ENCODE data around the gene CTTNBP2NL.

CTTNBP2NL gene

DNA sequence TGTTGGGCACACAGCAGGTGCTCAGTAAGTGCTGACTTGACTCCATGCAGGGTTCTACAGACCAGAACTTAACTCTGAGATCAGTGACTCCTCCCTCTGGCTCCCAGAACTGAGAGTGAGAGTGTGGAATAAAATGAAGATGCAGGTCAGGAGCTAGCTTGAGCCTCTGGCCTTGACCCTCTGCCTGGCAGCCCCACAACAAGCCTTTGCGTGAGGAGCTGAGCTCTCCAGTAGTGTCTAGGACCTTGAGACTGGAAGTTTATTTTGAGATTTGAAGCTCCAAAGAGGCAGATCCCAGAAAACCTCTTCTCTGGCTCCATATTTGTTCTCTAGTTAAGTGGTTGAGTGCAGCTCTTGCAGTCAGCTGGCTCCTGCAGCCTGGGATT, 109.4 kb downstream of the CTTNBP2NL start:
- no peaks in the 10 kb centered on the region for H3K36me3 ChIP-seq (replicated peaks)
- H3K4me1 ChIP-seq: peaks cover 15% of the 10 kb centered on the region
- H3K9me3 ChIP-seq: no peaks in the 10 kb centered on the region
- DNase-seq (ENCODE audit: low spot score in 2 of 2): no peak
- H3K27me3 ChIP-seq (ENCODE audit: low read depth): no peaks in the 10 kb centered on the region
- in situ Hi-C loops (cut with MboI; ENCODE audit: low sequenced_read_pairs): no loop called here
- H3K4me3 ChIP-seq: no peak overlapping the region

DNA sequence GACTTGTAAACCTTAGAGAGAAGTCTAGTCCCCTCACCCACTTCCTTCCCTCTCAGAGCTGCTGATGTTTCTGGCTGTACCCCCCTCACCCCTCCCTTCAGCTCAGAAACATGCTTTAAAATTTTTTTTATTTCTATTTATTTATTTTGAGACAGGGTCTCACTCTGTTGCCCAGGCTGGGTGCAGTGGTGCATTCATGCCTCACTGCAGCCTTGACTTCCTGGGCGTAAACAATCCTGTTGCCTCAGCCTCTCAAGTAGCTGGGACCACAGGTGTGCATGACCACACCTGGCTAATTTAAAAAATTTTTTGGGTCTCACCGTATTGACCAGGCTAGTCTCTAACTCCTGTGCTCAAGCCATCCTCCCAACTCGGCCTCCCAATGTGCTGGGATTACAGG, 109.9 kb downstream of the CTTNBP2NL start:
- Histone ChIP-seq H3K36me3 (replicated peaks) (no peaks in the 10 kb centered on the region), H3K27me3 (ENCODE audit: low read depth) (no peaks in the 10 kb centered on the region), H3K4me1 (peaks cover 15% of the 10 kb centered on the region), H3K4me3 (no peak overlapping the region), H3K9me3 (no peaks in the 10 kb centered on the region)
- DNase-seq (ENCODE audit: low spot score in 2 of 2): no peak
- in situ Hi-C loops (cut with MboI; ENCODE audit: low sequenced_read_pairs): no loop called here

DNA sequence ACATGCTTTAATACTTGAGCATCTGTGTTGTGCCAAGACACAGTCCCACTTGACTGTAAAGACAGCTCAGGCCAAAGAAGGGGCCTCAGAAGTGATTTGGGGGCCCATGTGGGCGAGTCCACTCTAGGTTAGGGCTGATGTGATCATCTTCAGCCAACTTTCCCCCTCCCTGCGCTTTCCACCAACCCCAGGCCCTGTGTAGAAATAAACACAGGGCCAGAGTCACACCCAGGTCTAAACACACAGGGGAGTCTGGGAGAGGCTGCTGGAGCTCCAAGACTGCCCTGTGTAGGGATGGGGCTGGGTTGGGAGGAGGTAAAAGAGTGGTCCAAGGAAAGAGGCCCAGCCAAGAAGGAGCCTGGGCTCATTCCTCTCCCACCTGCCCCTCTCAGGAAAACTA, 110.3 kb downstream of the CTTNBP2NL start:
- no peaks in the 10 kb centered on the region for H3K36me3 ChIP-seq (replicated peaks)
- H3K4me3 ChIP-seq: no peak overlapping the region
- no peaks in the 10 kb centered on the region for H3K9me3 ChIP-seq
- DNase-seq (ENCODE audit: low spot score in 2 of 2): no peak
- H3K4me1 ChIP-seq: peaks cover 14% of the 10 kb centered on the region
- H3K27me3 ChIP-seq (ENCODE audit: low read depth): no peaks in the 10 kb centered on the region
- in situ Hi-C loops (cut with MboI; ENCODE audit: low sequenced_read_pairs): no loop called here

DNA sequence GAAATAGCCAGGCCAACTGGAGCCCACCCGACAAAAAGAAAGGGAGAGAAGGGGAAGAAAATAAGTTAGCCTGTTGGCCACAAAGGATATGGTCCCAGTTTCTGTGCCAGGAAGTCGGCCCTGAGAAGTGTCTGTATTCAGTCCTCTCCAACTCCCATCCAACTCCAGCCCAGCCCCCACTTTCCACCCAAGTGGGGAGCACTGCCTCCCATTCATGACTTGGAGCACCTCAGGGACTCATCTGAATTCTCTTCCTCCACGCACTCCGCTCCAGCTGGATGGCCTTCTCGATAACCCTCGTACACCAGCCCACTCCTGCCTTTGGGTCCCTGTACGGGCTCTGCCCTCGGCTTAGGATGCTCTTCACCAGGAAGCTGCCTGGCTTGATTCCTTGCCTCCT, 110.7 kb downstream of the CTTNBP2NL start:
- Histone ChIP-seq H3K4me3 (no peak overlapping the region), H3K36me3 (replicated peaks) (no peaks in the 10 kb centered on the region), H3K27me3 (ENCODE audit: low read depth) (no peaks in the 10 kb centered on the region), H3K9me3 (no peaks in the 10 kb centered on the region), H3K4me1 (peaks cover 10% of the 10 kb centered on the region)
- in situ Hi-C loops (cut with MboI; ENCODE audit: low sequenced_read_pairs): no loop called here
- DNase-seq (ENCODE audit: low spot score in 2 of 2): no peak

DNA sequence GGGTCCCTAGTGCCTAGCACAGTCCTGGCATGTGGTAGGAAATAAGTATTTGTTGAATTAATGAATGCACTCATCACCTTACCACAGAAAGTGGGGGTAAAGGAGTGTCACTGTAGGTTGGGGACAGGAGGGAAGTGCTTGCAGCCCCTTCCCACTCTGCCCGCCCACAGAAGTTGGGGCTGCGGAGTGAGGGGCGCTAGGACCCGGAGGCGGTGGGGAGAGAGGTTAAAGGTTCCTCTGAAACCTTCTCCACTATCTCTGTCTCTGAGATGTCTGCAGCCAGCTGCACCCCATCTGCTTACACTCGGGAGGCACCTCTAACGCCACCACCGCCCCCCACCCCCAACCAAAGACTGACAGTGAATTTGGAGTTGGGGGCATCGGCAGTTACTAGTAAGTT, 111.3 kb downstream of the CTTNBP2NL start:
- no peaks in the 10 kb centered on the region for H3K9me3 ChIP-seq
- no peaks in the 10 kb centered on the region for H3K27me3 ChIP-seq (ENCODE audit: low read depth)
- H3K4me3 ChIP-seq: no peak overlapping the region
- peaks cover 4% of the 10 kb centered on the region; the same call in 1 of the 2 replicates for H3K4me1 ChIP-seq
- in situ Hi-C loops (cut with MboI; ENCODE audit: low sequenced_read_pairs): no loop called here
- H3K36me3 ChIP-seq (replicated peaks): no peaks in the 10 kb centered on the region
- no peak for DNase-seq (ENCODE audit: low spot score in 2 of 2)

DNA sequence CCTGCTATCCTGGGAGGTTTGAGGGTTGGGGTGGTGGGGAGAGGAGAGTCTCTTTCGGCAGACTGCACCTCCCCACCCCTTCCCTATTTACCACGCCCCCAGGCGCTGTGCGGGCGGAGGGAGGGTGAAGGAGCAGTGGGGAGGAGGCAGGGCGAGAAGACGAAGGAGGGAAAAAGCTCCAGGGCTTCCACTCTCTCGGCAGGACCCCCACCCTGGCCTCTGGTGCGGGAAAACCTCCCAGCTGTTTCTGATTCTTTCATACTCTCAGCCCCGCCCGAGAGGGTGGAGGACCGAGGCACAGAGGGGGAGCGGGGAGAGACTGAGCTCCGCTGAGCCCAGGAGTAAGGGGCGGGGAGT, 111.9 kb downstream of the CTTNBP2NL start:
- no peaks in the 10 kb centered on the region for H3K36me3 ChIP-seq (replicated peaks)
- in situ Hi-C loops (cut with MboI; ENCODE audit: low sequenced_read_pairs): no loop called here
- DNase-seq (ENCODE audit: low spot score in 2 of 2): peak; percentile 46 to 78
- no peaks in the 10 kb centered on the region for H3K27me3 ChIP-seq (ENCODE audit: low read depth)
- no peaks in the 10 kb centered on the region for H3K9me3 ChIP-seq
- peak overlapping the region; percentile 42 for H3K4me3 ChIP-seq
- H3K4me1 ChIP-seq: no peaks in the 10 kb centered on the region

DNA sequence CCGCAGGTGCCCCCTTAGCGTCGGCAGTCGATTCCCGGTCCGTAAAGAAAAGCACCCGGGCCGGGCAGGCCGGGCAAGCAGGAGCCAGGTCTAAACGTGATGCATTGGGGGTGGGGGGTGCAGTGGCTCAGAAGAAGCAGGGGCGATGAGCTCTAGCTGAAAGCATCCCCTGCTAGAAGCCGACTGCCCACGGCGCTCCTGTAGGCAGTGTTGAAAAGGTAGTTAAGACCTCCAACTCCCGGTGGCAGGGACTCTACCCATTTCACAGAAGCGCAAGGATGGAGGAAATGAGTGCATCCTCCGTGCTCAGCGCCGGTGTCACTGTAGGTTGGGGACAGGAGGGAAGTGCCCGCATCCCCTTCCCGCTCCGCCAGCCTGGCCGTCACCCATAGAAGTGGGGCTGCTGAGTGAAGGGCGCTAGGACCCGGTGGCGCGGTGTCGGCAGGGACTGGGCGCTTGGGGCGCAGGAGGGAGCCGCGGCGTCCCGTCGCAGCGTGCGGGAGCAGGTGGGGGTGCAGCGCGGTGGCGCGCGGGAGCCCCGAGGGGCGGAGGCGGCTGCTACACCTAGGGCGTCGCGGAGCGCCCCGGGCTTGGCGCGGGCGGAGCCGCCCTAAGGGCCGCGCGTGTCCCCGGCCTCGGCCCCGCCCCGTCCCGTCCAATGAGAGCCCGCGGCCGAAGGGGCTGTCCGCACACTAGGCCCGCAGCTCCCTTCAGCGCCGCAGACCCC, 112.4 kb downstream of the CTTNBP2NL start, which contains the start of gene WNT2B:
Gene WNT2B (plus strand): TSS at position 688 of the 727 bp plus-strand sequence. CDS start 298 bp downstream, outside the sequence.
- H3K36me3 ChIP-seq (replicated peaks): no peaks in the 10 kb centered on the region
- H3K27me3 ChIP-seq (ENCODE audit: low read depth): no peaks in the 10 kb centered on the region
- peak; percentile 13 to 69 for DNase-seq (ENCODE audit: low spot score in 2 of 2)
- in situ Hi-C loops (cut with MboI; ENCODE audit: low sequenced_read_pairs): no loop called here
- H3K4me3 ChIP-seq: peak within 1 kb of the TSS; percentile 42
- no peaks in the 10 kb centered on the region for H3K9me3 ChIP-seq
- H3K4me1 ChIP-seq: no peaks in the 10 kb centered on the region

DNA sequence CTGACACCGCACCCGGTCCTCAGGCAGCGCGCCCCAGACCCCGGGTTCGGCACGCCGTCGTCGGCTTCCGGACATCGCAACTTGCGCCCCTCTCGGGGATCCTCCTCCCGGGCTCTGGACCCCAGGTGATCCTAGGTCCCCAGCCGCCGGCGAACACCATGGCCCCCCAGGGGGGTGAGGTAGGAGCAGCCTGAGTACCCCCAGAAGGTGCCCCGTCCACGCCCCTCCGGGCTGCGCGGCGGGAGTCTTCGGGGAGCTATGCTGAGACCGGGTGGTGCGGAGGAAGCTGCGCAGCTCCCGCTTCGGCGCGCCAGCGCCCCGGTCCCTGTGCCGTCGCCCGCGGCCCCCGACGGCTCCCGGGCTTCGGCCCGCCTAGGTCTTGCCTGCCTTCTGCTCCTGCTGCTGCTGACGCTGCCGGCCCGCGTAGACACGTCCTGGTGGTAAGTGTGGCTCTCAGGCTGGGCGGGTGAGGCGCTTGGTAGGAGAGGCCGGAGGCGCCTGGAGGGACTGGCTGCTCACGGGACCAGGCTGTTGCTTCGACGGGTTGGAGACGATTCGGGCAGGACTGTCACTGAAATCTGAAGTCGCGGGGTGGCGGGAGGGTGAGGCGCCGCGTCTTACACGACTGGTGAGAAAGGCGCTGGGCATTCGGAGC, 113.1 kb downstream of the CTTNBP2NL start:
- in situ Hi-C loops (cut with MboI; ENCODE audit: low sequenced_read_pairs): no loop called here
- Histone ChIP-seq H3K4me1 (no peaks in the 10 kb centered on the region), H3K9me3 (no peaks in the 10 kb centered on the region), H3K36me3 (replicated peaks) (no peaks in the 10 kb centered on the region), H3K27me3 (ENCODE audit: low read depth) (no peaks in the 10 kb centered on the region), H3K4me3 (peak overlapping the region; percentile 42)
- no peak for DNase-seq (ENCODE audit: low spot score in 2 of 2)

DNA sequence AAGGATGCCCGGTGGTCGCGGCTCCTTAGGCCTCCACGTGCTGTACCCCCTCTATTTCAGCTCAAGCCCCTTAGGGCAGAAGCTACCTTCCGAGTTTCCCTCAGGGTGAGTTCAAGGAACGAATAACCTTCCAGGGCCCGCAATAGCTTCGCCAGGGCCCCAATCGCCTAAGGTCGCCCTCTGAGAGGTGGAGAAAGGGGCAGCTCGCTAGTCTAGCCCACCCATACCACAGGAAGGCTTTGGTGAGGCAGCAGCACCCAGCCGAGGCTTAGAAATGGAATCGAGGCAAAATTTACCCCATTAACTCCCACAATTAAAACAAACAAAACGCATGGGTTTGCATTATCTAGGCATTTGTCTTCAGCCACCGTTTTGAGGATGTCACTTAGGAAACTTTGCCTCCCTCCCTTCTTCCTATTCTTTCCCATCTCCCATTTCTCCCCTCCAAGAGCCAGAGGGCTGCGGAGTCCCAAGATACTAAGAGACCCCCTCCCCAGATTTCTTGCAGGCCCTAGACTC, 113.7 kb downstream of the CTTNBP2NL start:
- no peaks in the 10 kb centered on the region for H3K27me3 ChIP-seq (ENCODE audit: low read depth)
- in situ Hi-C loops (cut with MboI; ENCODE audit: low sequenced_read_pairs): no loop called here
- no peaks in the 10 kb centered on the region for H3K4me1 ChIP-seq
- no peaks in the 10 kb centered on the region for H3K36me3 ChIP-seq (replicated peaks)
- H3K4me3 ChIP-seq: no peak overlapping the region
- no peak for DNase-seq (ENCODE audit: low spot score in 2 of 2)
- H3K9me3 ChIP-seq: no peaks in the 10 kb centered on the region

DNA sequence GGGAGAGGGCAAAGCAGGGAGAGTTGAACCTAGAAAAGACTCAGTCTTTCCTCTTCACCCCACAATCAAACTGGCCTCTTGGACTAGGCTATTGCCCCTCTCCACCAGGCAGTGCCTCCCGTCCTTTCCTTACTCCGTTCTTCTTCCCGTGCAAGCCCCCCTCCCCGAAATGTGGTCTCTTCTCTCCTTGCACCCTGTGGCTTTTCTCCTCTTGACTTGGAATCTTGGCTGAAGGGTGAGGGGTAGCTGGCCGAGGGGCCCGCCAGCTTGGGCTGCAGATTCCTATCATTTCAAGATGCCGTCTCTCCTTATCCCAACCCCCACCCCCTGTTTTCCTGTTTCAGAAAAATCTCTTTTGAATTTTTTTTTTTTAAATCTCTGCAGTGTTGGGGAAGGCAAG, 114.3 kb downstream of the CTTNBP2NL start:
- H3K4me1 ChIP-seq: no peaks in the 10 kb centered on the region
- in situ Hi-C loops (cut with MboI; ENCODE audit: low sequenced_read_pairs): no loop called here
- no peaks in the 10 kb centered on the region for H3K36me3 ChIP-seq (replicated peaks)
- H3K4me3 ChIP-seq: no peak overlapping the region
- no peaks in the 10 kb centered on the region for H3K27me3 ChIP-seq (ENCODE audit: low read depth)
- DNase-seq (ENCODE audit: low spot score in 2 of 2): no peak
- H3K9me3 ChIP-seq: no peaks in the 10 kb centered on the region
